HepG2 (cell line): ENCODE data around the gene GPN2. TPM values are rescaled to one million over a fixed set of nuclear protein-coding genes. Genes with fewer than 3 reads are reported as not detected.

Experiments used
- AHR ChIP-seq: IDR thresholded peaks from 2 replicates; pipeline ENCODE4 v1.6.1; 2018; ENCODE audit warnings: missing genetic modification reagents, missing compliant biosample characterization
- ESRRA ChIP-seq: sonication (generic); formaldehyde crosslinking; IDR thresholded peaks from 2 replicates; pipeline ENCODE4 v1.5.1; 2020; ENCODE audit warnings: mild to moderate bottlenecking, low read depth, missing genetic modification reagents
- LCORL ChIP-seq, 2 experiments: fragments of 450-650 bp in 1 of 2; sonication (generic) in 1 of 2; formaldehyde crosslinking in 1 of 2; IDR thresholded peaks; 2 replicates each; pipeline versions ENCODE4 v1.5.0 to v1.6.1; 2017 to 2020; ENCODE audit warnings: antibody characterized with exemption in 1 of 2, missing genetic modification reagents in 1 of 2
- MIER3 ChIP-seq: IDR thresholded peaks from 2 replicates; pipeline ENCODE4 v1.6.1; 2016; ENCODE audit warnings: missing compliant biosample characterization, borderline replicate concordance
- PHB2 ChIP-seq: fragments of 450-650 bp; IDR thresholded peaks from 2 replicates; pipeline ENCODE4 v1.6.1; 2018; ENCODE audit not compliant: partially characterized antibody
- PHF8 ChIP-seq: sonication (generic); formaldehyde crosslinking; IDR thresholded peaks from 2 replicates; pipeline ENCODE4 v1.5.0; 2020; ENCODE audit warnings: missing genetic modification reagents
- PITX1 ChIP-seq: sonication (generic); formaldehyde crosslinking; IDR thresholded peaks from 2 replicates; pipeline ENCODE4 v1.5.1; 2020; ENCODE audit warnings: mild to moderate bottlenecking, missing genetic modification reagents
- RBM39 ChIP-seq: fragments of 200-400 bp; formaldehyde crosslinking; IDR thresholded peaks from one replicate; pipeline ENCODE4 v1.6.1; 2018; ENCODE audit warnings: antibody characterized with exemption, mild to moderate bottlenecking, low read depth, low read length; ENCODE audit not compliant: poor library complexity, severe bottlenecking
- SATB2 ChIP-seq: sonication (generic); formaldehyde crosslinking; IDR thresholded peaks from 2 replicates; pipeline ENCODE4 v1.5.0; 2020; ENCODE audit warnings: missing genetic modification reagents
- ZNF225 ChIP-seq: sonication (generic); formaldehyde crosslinking; IDR thresholded peaks from 2 replicates; pipeline ENCODE4 v1.4.0; 2020; ENCODE audit warnings: mild to moderate bottlenecking, missing genetic modification reagents
- ZNF230 ChIP-seq: sonication (generic); formaldehyde crosslinking; IDR thresholded peaks from 2 replicates; pipeline ENCODE4 v1.4.0; 2020; ENCODE audit warnings: mild to moderate bottlenecking, missing genetic modification reagents
- ZNF331 ChIP-seq: sonication (generic); formaldehyde crosslinking; IDR thresholded peaks from 2 replicates; pipeline ENCODE4 v1.4.0; 2020; ENCODE audit warnings: missing genetic modification reagents
- ZNF776 ChIP-seq: sonication (generic); formaldehyde crosslinking; IDR thresholded peaks from 2 replicates; pipeline ENCODE4 v1.4.0; 2020; ENCODE audit warnings: mild to moderate bottlenecking, missing genetic modification reagents
- ZNF792 ChIP-seq: IDR thresholded peaks from 2 replicates; pipeline ENCODE4 v1.6.1; 2016
- polyA plus RNA-seq, 8 experiments: library from polyadenylated mRNA; depleted of rRNA in 3 of 8; stranded (reverse) in 7 of 8; unstranded in 1 of 8; fragments of >200 nt; fragmentation: Illumina TruSeq in 4 of 8; extraction: Trizol in 4 of 8; gene quantifications; 2 replicates each; pipeline versions ENCODE4 v1.2.1 to v1.2.3, GENCODE V29; 2011 to 2016; ENCODE audit warnings: low read depth in 4 of 8, missing spikeins in 1 of 8, mixed read lengths in 1 of 8; ENCODE audit not compliant: insufficient read depth in 1 of 8
- total RNA-seq, 5 experiments: library from RNA; depleted of rRNA; stranded (reverse); fragments of >200 nt; fragmentation: Illumina TruSeq; extraction: Trizol; gene quantifications; 2 replicates each; pipeline ENCODE4 v1.2.3, GENCODE V29; 2016; ENCODE audit warnings: low read depth in 1 of 5
- TF ChIP-seq, protein P1 (sequence below): sonication (generic); formaldehyde crosslinking; IDR thresholded peaks from 2 replicates; pipeline ENCODE4 v1.4.0; 2020; ENCODE audit warnings: mild to moderate bottlenecking, missing genetic modification reagents
- TF ChIP-seq, protein P2 (sequence below): sonication (generic); formaldehyde crosslinking; IDR thresholded peaks from 2 replicates; pipeline ENCODE4 v1.4.0; 2020; ENCODE audit warnings: mild to moderate bottlenecking, missing genetic modification reagents
- TF ChIP-seq, protein P3 (sequence below): sonication (generic); formaldehyde crosslinking; IDR thresholded peaks from 2 replicates; pipeline ENCODE4 v1.5.0; 2020; ENCODE audit warnings: missing genetic modification reagents
- TF ChIP-seq, protein P4 (sequence below): sonication (generic); formaldehyde crosslinking; IDR thresholded peaks from 2 replicates; pipeline ENCODE4 v1.5.0; 2020; ENCODE audit warnings: mild to moderate bottlenecking, missing genetic modification reagents

Gene GPN2
- total and polyA plus RNA-seq, 2 of the 13 experiments (the other 11 are each of a cell fraction or from before 2014, with no cell fraction given): 19.3 to 38.9 TPM

DNA sequence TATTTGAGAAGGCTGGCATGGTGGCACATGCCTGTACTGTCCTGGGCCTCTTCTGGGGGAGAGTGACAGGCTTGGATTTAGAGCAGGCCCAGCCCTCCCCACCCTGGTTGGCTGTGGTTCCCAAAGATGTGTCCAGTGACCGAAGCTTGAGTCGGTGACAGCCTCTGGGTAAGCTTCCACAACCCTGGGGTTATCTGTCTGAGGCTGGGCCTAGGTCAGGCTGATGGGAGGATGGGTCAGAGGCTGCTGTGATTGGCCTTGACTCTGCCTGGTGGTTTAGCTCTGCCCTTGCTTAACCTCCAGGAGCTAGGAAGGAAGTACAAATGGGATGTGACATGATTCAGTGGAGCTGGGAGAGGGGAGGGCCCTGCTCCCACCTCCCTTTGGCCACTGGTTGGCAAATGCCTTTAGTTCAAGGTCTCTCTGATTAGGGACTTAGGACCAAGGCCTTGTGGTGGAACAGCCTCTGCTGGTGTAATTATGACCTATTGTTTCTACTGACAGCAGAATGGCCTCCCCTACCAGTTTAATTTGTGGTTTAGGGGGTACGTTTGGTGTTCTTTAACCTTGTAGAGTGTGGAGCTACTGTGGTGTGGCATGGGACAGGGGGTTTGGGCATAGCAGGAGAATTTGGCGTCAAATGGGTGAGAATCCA is 48.0 kb upstream of the GPN2 start (continued):
- TF ChIP-seq, protein P1, sequence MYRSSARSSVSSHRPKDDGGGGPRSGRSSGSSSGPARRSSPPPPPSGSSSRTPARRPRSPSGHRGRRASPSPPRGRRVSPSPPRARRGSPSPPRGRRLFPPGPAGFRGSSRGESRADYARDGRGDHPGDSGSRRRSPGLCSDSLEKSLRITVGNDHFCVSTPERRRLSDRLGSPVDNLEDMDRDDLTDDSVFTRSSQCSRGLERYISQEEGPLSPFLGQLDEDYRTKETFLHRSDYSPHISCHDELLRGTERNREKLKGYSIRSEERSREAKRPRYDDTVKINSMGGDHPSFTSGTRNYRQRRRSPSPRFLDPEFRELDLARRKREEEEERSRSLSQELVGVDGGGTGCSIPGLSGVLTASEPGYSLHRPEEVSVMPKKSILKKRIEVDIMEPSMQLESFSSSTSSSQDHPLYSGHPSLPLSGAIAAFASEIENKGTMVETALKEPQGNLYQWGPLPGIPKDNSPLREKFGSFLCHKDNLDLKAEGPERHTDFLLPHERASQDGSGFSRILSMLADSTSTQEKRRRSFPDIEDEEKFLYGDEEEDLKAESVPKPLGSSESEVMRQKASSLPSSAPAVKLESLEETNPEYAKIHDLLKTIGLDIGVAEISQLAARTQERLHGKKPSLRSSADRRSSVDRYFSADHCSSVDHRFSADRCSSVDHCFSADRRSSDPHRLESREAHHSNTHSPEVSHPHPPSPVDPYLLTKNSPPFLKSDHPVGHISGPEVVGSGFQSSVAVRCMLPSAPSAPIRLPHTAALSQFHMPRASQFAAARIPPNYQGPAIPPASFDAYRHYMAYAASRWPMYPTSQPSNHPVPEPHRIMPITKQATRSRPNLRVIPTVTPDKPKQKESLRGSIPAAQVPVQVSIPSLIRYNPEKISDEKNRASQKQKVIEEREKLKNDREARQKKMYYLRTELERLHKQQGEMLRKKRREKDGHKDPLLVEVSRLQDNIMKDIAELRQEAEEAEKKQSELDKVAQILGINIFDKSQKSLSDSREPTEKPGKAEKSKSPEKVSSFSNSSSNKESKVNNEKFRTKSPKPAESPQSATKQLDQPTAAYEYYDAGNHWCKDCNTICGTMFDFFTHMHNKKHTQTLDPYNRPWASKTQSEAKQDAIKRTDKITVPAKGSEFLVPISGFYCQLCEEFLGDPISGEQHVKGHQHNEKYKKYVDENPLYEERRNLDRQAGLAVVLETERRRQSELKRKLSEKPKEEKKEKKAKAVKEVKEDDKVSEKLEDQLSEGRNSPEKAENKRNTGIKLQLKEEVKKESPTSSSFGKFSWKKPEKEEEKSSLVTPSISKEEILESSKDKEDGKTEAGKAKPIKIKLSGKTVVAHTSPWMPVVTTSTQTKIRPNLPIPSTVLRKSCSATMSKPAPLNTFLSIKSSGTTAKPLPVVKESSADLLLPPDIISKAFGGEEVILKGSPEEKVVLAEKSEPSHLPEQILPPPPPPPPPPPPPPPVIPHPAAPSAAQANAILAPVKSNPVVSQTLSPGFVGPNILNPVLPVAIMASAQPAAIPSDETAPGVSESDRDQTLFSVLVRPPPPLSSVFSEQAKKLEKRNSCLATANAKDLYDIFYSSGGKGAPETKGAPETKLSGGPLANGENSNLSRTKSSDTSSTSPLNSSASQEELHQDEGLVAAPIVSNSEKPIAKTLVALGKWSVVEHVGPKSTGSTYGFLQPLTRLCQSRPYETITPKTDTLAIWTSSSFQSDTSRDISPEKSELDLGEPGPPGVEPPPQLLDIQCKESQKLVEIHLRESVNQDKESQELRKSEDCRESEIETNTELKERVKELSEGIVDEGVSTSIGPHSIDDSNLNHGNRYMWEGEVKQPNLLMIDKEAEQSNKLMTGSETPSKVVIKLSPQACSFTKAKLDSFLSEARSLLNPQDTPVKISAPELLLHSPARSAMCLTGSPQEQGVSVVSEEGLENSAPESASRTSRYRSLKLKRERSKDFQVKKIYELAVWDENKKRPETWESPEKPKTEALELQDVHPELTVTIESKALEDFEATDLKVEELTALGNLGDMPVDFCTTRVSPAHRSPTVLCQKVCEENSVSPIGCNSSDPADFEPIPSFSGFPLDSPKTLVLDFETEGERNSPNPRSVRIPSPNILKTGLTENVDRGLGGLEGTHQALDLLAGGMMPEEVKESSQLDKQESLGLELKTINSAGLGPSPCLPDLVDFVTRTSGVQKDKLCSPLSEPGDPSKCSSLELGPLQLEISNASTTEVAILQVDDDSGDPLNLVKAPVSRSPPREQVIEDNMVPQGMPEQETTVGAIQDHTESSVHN (CRISPR knock-in tag): no peak; the same call in 1 of the 2 replicates
- TF ChIP-seq SATB2 (CRISPR knock-in tag): no peak
- 0 out of 2 replicates have a peak, but pooled peaks have one; percentile 39 for TF ChIP-seq PHF8 (CRISPR knock-in tag)
- peak; percentile 27; the same call in 1 of the 2 replicates for TF ChIP-seq ZNF792
- TF ChIP-seq ZNF331 (CRISPR knock-in tag): peak; percentile 91
- TF ChIP-seq PHB2: no peak
- TF ChIP-seq MIER3 (CRISPR knock-in tag): peak; percentile 53; the same call in 1 of the 2 replicates
- TF ChIP-seq ZNF230 (CRISPR knock-in tag): no peak
- TF ChIP-seq RBM39: no peak
- TF ChIP-seq, protein P2, sequence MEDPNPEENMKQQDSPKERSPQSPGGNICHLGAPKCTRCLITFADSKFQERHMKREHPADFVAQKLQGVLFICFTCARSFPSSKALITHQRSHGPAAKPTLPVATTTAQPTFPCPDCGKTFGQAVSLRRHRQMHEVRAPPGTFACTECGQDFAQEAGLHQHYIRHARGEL (CRISPR knock-in tag): no peak
- peak; percentile 95 for TF ChIP-seq PITX1 (CRISPR knock-in tag)
- TF ChIP-seq AHR (CRISPR knock-in tag): peak; percentile 44; the same call in 1 of the 2 replicates
- no peak for TF ChIP-seq ZNF776
- TF ChIP-seq, protein P3, sequence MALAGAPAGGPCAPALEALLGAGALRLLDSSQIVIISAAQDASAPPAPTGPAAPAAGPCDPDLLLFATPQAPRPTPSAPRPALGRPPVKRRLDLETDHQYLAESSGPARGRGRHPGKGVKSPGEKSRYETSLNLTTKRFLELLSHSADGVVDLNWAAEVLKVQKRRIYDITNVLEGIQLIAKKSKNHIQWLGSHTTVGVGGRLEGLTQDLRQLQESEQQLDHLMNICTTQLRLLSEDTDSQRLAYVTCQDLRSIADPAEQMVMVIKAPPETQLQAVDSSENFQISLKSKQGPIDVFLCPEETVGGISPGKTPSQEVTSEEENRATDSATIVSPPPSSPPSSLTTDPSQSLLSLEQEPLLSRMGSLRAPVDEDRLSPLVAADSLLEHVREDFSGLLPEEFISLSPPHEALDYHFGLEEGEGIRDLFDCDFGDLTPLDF (CRISPR knock-in tag): no peak
- no peak for TF ChIP-seq ZNF225
- no peak for TF ChIP-seq LCORL (IDR thresholded peaks at IDR 0.05)
- TF ChIP-seq LCORL (CRISPR knock-in tag; IDR thresholded peaks at IDR 0.05): peak; percentile 96
- TF ChIP-seq, protein P4, sequence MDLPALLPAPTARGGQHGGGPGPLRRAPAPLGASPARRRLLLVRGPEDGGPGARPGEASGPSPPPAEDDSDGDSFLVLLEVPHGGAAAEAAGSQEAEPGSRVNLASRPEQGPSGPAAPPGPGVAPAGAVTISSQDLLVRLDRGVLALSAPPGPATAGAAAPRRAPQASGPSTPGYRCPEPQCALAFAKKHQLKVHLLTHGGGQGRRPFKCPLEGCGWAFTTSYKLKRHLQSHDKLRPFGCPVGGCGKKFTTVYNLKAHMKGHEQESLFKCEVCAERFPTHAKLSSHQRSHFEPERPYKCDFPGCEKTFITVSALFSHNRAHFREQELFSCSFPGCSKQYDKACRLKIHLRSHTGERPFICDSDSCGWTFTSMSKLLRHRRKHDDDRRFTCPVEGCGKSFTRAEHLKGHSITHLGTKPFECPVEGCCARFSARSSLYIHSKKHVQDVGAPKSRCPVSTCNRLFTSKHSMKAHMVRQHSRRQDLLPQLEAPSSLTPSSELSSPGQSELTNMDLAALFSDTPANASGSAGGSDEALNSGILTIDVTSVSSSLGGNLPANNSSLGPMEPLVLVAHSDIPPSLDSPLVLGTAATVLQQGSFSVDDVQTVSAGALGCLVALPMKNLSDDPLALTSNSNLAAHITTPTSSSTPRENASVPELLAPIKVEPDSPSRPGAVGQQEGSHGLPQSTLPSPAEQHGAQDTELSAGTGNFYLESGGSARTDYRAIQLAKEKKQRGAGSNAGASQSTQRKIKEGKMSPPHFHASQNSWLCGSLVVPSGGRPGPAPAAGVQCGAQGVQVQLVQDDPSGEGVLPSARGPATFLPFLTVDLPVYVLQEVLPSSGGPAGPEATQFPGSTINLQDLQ (CRISPR knock-in tag): no peak
- peak; percentile 99 for TF ChIP-seq ESRRA (CRISPR knock-in tag)
